GM12891 (cell line): ENCODE data around the gene FURIN.

ENCODE experiments used
- POLR2A ChIP-seq: IDR thresholded peaks from 2 replicates; pipeline ENCODE4 v1.6.1; 2011; ENCODE audit warnings: low read depth, low read length, control low read depth
- POLR2AphosphoS5 ChIP-seq: IDR thresholded peaks from 2 replicates; pipeline ENCODE4 v1.6.1; 2011; ENCODE audit warnings: low read depth, low read length, control low read depth
- SPI1 ChIP-seq: IDR thresholded peaks from 2 replicates; pipeline ENCODE4 v1.6.1; 2011; ENCODE audit warnings: low read depth, low read length, control low read depth

- no peak for TF ChIP-seq POLR2AphosphoS5
- no peak for TF ChIP-seq POLR2A
- TF ChIP-seq SPI1, result no peak
These were observed 11.1 kb upstream of the FURIN start for GRCh38 chr15:90857337-90857736.
